ENCODE measurements around the gene PHC2.

DNA sequence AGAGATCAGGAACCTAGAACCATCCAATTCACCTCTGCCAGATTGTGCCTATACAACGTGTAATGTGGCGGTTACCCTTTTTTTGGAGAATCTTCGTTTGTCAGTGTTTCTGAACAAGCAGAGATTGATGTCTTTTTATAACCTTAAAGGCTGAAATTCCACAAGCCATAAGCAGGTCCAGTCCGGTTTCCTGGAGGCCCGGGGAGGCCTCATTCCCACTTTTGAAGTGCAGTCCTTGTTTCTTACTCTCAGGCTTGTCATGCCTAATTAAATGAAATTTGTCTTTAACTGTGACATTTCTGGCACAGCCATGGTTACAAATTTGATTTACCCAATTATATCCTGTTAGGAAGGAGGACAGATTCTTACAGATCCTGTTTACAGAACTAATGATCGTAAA, 146.8 kb downstream of the PHC2 start:
- TF ChIP-seq, protein P1, sequence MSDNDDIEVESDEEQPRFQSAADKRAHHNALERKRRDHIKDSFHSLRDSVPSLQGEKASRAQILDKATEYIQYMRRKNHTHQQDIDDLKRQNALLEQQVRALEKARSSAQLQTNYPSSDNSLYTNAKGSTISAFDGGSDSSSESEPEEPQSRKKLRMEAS (IDR thresholded peaks at IDR 0.05) = no peak
- no peak for TF ChIP-seq TAF1 (IDR thresholded peaks at IDR 0.05; ENCODE audit: low read depth)
- TF ChIP-seq FOXM1 (IDR thresholded peaks at IDR 0.05; ENCODE audit: borderline replicate concordance, low read depth) = no peak
- no peak for TF ChIP-seq EGR1 (IDR thresholded peaks at IDR 0.05)
- no peak for TF ChIP-seq YY1 (IDR thresholded peaks at IDR 0.05; ENCODE audit: low read depth)
- TF ChIP-seq CEBPB (IDR thresholded peaks at IDR 0.05) = no peak
- no peak for TF ChIP-seq EP300 (IDR thresholded peaks at IDR 0.05; ENCODE audit: borderline replicate concordance)
- TF ChIP-seq, protein P2, sequence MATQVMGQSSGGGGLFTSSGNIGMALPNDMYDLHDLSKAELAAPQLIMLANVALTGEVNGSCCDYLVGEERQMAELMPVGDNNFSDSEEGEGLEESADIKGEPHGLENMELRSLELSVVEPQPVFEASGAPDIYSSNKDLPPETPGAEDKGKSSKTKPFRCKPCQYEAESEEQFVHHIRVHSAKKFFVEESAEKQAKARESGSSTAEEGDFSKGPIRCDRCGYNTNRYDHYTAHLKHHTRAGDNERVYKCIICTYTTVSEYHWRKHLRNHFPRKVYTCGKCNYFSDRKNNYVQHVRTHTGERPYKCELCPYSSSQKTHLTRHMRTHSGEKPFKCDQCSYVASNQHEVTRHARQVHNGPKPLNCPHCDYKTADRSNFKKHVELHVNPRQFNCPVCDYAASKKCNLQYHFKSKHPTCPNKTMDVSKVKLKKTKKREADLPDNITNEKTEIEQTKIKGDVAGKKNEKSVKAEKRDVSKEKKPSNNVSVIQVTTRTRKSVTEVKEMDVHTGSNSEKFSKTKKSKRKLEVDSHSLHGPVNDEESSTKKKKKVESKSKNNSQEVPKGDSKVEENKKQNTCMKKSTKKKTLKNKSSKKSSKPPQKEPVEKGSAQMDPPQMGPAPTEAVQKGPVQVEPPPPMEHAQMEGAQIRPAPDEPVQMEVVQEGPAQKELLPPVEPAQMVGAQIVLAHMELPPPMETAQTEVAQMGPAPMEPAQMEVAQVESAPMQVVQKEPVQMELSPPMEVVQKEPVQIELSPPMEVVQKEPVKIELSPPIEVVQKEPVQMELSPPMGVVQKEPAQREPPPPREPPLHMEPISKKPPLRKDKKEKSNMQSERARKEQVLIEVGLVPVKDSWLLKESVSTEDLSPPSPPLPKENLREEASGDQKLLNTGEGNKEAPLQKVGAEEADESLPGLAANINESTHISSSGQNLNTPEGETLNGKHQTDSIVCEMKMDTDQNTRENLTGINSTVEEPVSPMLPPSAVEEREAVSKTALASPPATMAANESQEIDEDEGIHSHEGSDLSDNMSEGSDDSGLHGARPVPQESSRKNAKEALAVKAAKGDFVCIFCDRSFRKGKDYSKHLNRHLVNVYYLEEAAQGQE (IDR thresholded peaks at IDR 0.05; ENCODE audit: low read depth) = no peak
- no peak for TF ChIP-seq NFIC (IDR thresholded peaks at IDR 0.05)
- no peak for TF ChIP-seq RAD21 (IDR thresholded peaks at IDR 0.05; ENCODE audit: low read depth)
- no peak for TF ChIP-seq ZBTB7A (IDR thresholded peaks at IDR 0.05; ENCODE audit: low read depth)
- TF ChIP-seq CREB1 (IDR thresholded peaks at IDR 0.05; ENCODE audit: low read depth) = no peak
- TF ChIP-seq TCF12 (IDR thresholded peaks at IDR 0.05; ENCODE audit: low read depth) = no peak
- no peak for TF ChIP-seq TEAD4 (IDR thresholded peaks at IDR 0.05)
